ENCODE data around the gene FAM222B.

The FAM222B gene

DNA sequence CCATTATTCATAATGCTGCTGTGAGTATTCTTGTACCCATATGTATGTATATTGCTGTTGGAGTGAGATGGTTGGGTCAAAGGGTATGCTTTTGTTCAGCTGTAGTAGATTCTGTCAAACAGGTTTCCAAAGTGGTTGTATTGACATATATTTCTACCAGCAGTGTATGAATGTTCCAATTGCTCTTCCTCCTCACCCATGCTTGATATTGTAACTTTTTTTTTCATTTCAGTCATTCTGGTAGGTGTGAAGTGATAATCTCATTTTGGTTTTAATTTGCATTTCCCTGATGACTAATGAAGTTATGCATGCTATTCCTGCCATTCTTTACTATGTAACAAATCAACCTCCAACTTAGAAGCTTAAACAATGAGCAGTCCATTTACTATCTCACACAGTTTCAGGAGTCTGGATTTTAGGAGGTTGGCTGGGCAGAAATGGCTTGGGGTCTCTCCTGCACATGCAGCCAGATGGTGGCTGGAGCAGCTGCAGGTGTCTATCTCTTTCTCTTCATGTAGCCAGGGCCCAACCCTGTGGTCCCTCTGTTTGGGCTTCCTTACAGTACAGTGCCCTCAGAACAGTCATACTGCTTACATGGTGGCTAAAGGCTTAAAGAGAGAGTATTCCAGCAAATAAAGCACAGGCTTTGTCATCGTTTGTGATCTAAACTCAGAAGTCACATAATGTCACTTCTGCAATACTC lies 33.4 kb upstream of the FAM222B start:
- H4K20me1 ChIP-seq (ENCODE audit: low read depth, low read length), result no peaks in the 10 kb centered on the region
- H3K79me2 ChIP-seq (ENCODE audit: insufficient read depth, low read length), result no peaks in the 10 kb centered on the region
- H3K27ac ChIP-seq (ENCODE audit: low read depth, low read length), result no peak overlapping the region
- no peaks in the 10 kb centered on the region for H3K9me3 ChIP-seq (ENCODE audit: insufficient read depth, low read length)
- no peak for TF ChIP-seq EZH2phosphoT487 (conservative IDR thresholded peaks at IDR 0.05; ENCODE audit: low read length)
- TF ChIP-seq, protein P1, sequence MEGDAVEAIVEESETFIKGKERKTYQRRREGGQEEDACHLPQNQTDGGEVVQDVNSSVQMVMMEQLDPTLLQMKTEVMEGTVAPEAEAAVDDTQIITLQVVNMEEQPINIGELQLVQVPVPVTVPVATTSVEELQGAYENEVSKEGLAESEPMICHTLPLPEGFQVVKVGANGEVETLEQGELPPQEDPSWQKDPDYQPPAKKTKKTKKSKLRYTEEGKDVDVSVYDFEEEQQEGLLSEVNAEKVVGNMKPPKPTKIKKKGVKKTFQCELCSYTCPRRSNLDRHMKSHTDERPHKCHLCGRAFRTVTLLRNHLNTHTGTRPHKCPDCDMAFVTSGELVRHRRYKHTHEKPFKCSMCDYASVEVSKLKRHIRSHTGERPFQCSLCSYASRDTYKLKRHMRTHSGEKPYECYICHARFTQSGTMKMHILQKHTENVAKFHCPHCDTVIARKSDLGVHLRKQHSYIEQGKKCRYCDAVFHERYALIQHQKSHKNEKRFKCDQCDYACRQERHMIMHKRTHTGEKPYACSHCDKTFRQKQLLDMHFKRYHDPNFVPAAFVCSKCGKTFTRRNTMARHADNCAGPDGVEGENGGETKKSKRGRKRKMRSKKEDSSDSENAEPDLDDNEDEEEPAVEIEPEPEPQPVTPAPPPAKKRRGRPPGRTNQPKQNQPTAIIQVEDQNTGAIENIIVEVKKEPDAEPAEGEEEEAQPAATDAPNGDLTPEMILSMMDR (IDR thresholded peaks at IDR 0.05; ENCODE audit: insufficient read depth, low read length, poor library complexity, severe bottlenecking), result no peak
- no peak overlapping the region for H3K9ac ChIP-seq (ENCODE audit: low read length)
- H3K9me2 ChIP-seq (replicated peaks; ENCODE audit: insufficient read depth, low read length), result no peaks in the 10 kb centered on the region
- no peak overlapping the region for H2AFZ ChIP-seq (ENCODE audit: low read depth, low read length, severe bottlenecking)
- no peaks in the 10 kb centered on the region for H3K27me3 ChIP-seq (ENCODE audit: low read length)
- 0 out of 2 replicates have a peak, but pooled peaks cover 4% of the 10 kb centered on the region for H3K36me3 ChIP-seq (ENCODE audit: low read length)
- no peak overlapping the region for H3K4me3 ChIP-seq (ENCODE audit: insufficient read depth, low read length, poor library complexity, severe bottlenecking)
- no peaks in the 10 kb centered on the region for H3F3A ChIP-seq (ENCODE audit: insufficient read depth)
- H3K4me2 ChIP-seq (ENCODE audit: low read depth, low read length, poor library complexity, severe bottlenecking), result no peak overlapping the region

DNA sequence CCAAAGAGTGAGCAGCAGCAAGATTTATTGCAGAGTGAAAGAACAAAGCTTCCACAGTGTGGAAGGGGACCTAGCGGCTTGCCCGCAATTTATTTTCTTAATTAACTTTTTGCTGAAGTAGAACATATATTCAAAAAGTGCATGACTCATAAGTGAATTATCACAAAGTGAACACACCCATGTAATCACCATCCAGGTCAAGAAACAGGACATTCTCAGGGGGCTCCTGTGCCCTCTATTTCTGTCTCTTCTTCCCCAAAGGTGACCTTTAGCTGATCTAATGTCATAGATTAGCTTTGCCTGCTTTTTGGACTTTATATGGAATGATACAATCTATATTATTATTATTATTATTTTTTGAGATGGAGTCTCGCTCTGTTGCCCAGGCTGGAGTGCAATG lies 32.2 kb upstream of the FAM222B start:
- H3F3A ChIP-seq (ENCODE audit: insufficient read depth), result no peaks in the 10 kb centered on the region
- H3K27ac ChIP-seq (ENCODE audit: low read depth, low read length), result no peak overlapping the region

DNA sequence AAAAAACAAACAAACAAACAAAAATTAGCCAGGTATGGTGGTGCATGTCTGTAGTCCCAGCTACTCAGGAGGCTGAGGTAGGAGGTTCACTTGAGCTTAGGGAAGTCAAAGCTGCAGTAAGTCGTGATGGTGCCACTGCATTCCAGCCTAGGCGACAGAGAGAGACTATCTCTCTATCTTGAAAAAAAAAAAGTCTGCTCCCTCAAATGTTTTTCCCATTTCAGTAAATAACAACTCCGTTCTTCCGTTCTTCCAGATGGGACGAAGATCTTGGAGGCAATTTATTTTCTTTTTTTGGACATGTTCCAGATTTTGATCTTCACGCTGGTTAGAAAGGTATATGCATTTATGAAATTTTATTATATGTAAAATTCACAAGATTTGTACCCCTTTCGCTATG lies 31.2 kb upstream of the FAM222B start:
- no peak overlapping the region for H3K4me3 ChIP-seq (ENCODE audit: insufficient read depth, low read length, poor library complexity, severe bottlenecking)
- H3K79me2 ChIP-seq (ENCODE audit: insufficient read depth, low read length), result no peaks in the 10 kb centered on the region
- no peaks in the 10 kb centered on the region for H3K9me2 ChIP-seq (replicated peaks; ENCODE audit: insufficient read depth, low read length)
- H3K4me2 ChIP-seq (ENCODE audit: low read depth, low read length, poor library complexity, severe bottlenecking), result no peak overlapping the region
- H3K36me3 ChIP-seq (ENCODE audit: low read length), result 0 out of 2 replicates have a peak, but pooled peaks cover 4% of the 10 kb centered on the region
- no peaks in the 10 kb centered on the region for H3K9me3 ChIP-seq (ENCODE audit: insufficient read depth, low read length)
- H2AFZ ChIP-seq (ENCODE audit: low read depth, low read length, severe bottlenecking), result no peak overlapping the region
- no peaks in the 10 kb centered on the region for H3F3A ChIP-seq (ENCODE audit: insufficient read depth)
- no peak overlapping the region for H3K27ac ChIP-seq (ENCODE audit: low read depth, low read length)
- no peaks in the 10 kb centered on the region for H4K20me1 ChIP-seq (ENCODE audit: low read depth, low read length)
- no peak for TF ChIP-seq EZH2phosphoT487 (conservative IDR thresholded peaks at IDR 0.05; ENCODE audit: low read length)
- TF ChIP-seq, protein P1 (IDR thresholded peaks at IDR 0.05; ENCODE audit: insufficient read depth, low read length, poor library complexity, severe bottlenecking), result no peak
- H3K27me3 ChIP-seq (ENCODE audit: low read length), result no peaks in the 10 kb centered on the region
- no peak overlapping the region for H3K9ac ChIP-seq (ENCODE audit: low read length)

More for the DNA sequence above, 32.2 kb upstream of the FAM222B start:
- no peak overlapping the region for H3K4me2 ChIP-seq (ENCODE audit: low read depth, low read length, poor library complexity, severe bottlenecking)
- H3K36me3 ChIP-seq (ENCODE audit: low read length), result 0 out of 2 replicates have a peak, but pooled peaks cover 4% of the 10 kb centered on the region
- no peak overlapping the region for H2AFZ ChIP-seq (ENCODE audit: low read depth, low read length, severe bottlenecking)
- no peaks in the 10 kb centered on the region for H3K27me3 ChIP-seq (ENCODE audit: low read length)
- H3K9ac ChIP-seq (ENCODE audit: low read length), result no peak overlapping the region
- no peaks in the 10 kb centered on the region for H3K9me2 ChIP-seq (replicated peaks; ENCODE audit: insufficient read depth, low read length)
- no peak overlapping the region for H3K4me3 ChIP-seq (ENCODE audit: insufficient read depth, low read length, poor library complexity, severe bottlenecking)
- no peak for TF ChIP-seq EZH2phosphoT487 (conservative IDR thresholded peaks at IDR 0.05; ENCODE audit: low read length)
- TF ChIP-seq, protein P1 (IDR thresholded peaks at IDR 0.05; ENCODE audit: insufficient read depth, low read length, poor library complexity, severe bottlenecking), result no peak
- H3K9me3 ChIP-seq (ENCODE audit: insufficient read depth, low read length), result no peaks in the 10 kb centered on the region
- no peaks in the 10 kb centered on the region for H4K20me1 ChIP-seq (ENCODE audit: low read depth, low read length)
- H3K79me2 ChIP-seq (ENCODE audit: insufficient read depth, low read length), result no peaks in the 10 kb centered on the region

All from SU-DHL-6 (cell line).